ENCODE measurements around the gene TRIP10. TPM values are rescaled to one million over a fixed set of nuclear protein-coding genes. Genes with fewer than 3 reads are reported as not detected.
A peak's percentile ranks its signal among the peaks of the same experiment; 100 is the strongest.

The TRIP10 gene
- total and polyA plus RNA-seq, 10 donors, result 17.2 to 58.2 (median 34.1) TPM

- intact Hi-C loops (cut with DNase I; ENCODE audit: low total_unique reads), result no loop called here
- Histone ChIP-seq H3K4me3 (no peak overlapping the region), H3K9me3 (no peaks in the 10 kb centered on the region), H3K36me3 (no peaks in the 10 kb centered on the region), H3K27me3 (replicated peaks in 1 of 7) (peaks cover 0 to 53% (median 19%) of the 10 kb centered on the region in 7 donors), H3K27ac (no peak overlapping the region), H3K4me1 (peaks cover 0 to 8% (median 3%) of the 10 kb centered on the region in 6 donors)
- TF ChIP-seq CTCF (IDR thresholded peaks at IDR 0.05 in 8 of 11, conservative IDR thresholded peaks at IDR 0.05 in 3 of 11), result no peak
- TF ChIP-seq POLR2AphosphoS5 (IDR thresholded peaks at IDR 0.05), result no peak
- TF ChIP-seq POLR2A (IDR thresholded peaks at IDR 0.05), result no peak
- DNase-seq, result no peak
- WGBS, 5 donors, result 51 to 64% (median 54%) methylated on average over 9 of the region's 9 CpGs
Measured at GRCh38 chr19:6711078-6711361, 28.5 kb upstream of the TRIP10 start.

GRCh38 chr19:6711605-6712004, 27.9 kb upstream of the TRIP10 start:
- Histone ChIP-seq H3K36me3 (no peaks in the 10 kb centered on the region), H3K27me3 (replicated peaks in 1 of 7) (peaks cover 0 to 53% (median 19%) of the 10 kb centered on the region in 7 donors), H3K9me3 (no peaks in the 10 kb centered on the region), H3K27ac (no peak overlapping the region), H3K4me1 (peaks cover 0 to 8% (median 3%) of the 10 kb centered on the region in 6 donors), H3K4me3 (no peak overlapping the region)
- no peak for TF ChIP-seq POLR2AphosphoS5 (IDR thresholded peaks at IDR 0.05)
- TF ChIP-seq POLR2A (IDR thresholded peaks at IDR 0.05), result no peak
- TF ChIP-seq CTCF (IDR thresholded peaks at IDR 0.05 in 8 of 11, conservative IDR thresholded peaks at IDR 0.05 in 3 of 11), result no peak
- DNase-seq, result peak; percentile 40
- 75 to 81% (median 79%) methylated on average over 10 of the region's 10 CpGs for WGBS, 5 donors
- intact Hi-C loops (cut with DNase I; ENCODE audit: low total_unique reads), result no loop called here

DNA sequence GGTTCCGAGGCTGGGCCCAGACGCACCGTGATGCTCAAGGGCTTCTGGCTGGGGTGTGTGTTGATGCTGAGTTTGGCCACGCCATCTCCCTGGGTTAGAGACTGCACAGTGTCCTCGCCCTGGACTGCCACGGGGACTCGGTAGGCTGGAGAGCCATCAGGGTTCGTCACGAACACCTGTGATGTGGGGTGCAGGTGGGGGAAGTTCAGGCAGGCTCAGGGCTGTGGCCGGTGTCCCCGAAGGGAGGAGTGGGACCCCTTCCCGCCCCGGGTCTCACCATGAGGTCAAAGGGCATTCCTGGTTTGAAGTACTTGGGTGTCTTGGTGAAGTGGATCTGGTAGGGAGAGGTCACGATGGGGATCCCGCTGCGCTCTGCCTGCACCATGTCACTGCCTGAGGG, 27.2 kb upstream of the TRIP10 start:
- H3K36me3 ChIP-seq, result no peaks in the 10 kb centered on the region
- DNase-seq, result peak; percentile 47
- H3K27ac ChIP-seq, result no peak overlapping the region
- H3K27me3 ChIP-seq (replicated peaks in 1 of 7), result peaks cover 0 to 55% (median 19%) of the 10 kb centered on the region in 7 donors
- H3K4me1 ChIP-seq, result peaks cover 0 to 8% (median 3%) of the 10 kb centered on the region in 6 donors
- intact Hi-C loops (cut with DNase I; ENCODE audit: low total_unique reads), result no loop called here
- 89 to 93% (median 92%) methylated on average over 12 to 16 of the region's 16 CpGs for WGBS, 5 donors
- no peak for TF ChIP-seq POLR2AphosphoS5 (IDR thresholded peaks at IDR 0.05)
- TF ChIP-seq POLR2A (IDR thresholded peaks at IDR 0.05), result no peak
- TF ChIP-seq CTCF (IDR thresholded peaks at IDR 0.05 in 8 of 11, conservative IDR thresholded peaks at IDR 0.05 in 3 of 11), result no peak
- no peaks in the 10 kb centered on the region for H3K9me3 ChIP-seq
- H3K4me3 ChIP-seq, result no peak overlapping the region

- no peak overlapping the region for H3K27ac ChIP-seq
- H3K4me1 ChIP-seq, result peaks cover 0 to 8% (median 3%) of the 10 kb centered on the region in 6 donors
- H3K27me3 ChIP-seq (replicated peaks in 1 of 7), result peaks cover 0 to 48% (median 19%) of the 10 kb centered on the region in 7 donors
- DNase-seq, result peak; percentile 44
- TF ChIP-seq POLR2A (IDR thresholded peaks at IDR 0.05) (no peak), CTCF (IDR thresholded peaks at IDR 0.05 in 8 of 11, conservative IDR thresholded peaks at IDR 0.05 in 3 of 11) (no peak), POLR2AphosphoS5 (IDR thresholded peaks at IDR 0.05) (no peak)
- no peaks in the 10 kb centered on the region for H3K36me3 ChIP-seq
- H3K9me3 ChIP-seq, result no peaks in the 10 kb centered on the region
- intact Hi-C loops (cut with DNase I; ENCODE audit: low total_unique reads), result no loop called here
- WGBS, 5 donors, result 90 to 94% (median 91%) methylated on average over 20 of the region's 20 CpGs
- no peak overlapping the region for H3K4me3 ChIP-seq
Measured at GRCh38 chr19:6712692-6713670, 26.5 kb upstream of the TRIP10 start.

Measured in spleen (tissue), 11 donors.